Ovary (tissue), 3 donors: Measurements from ENCODE around the gene TBXAS1.

Source experiments
- CTCF ChIP-seq, 3 donors: fragments of 450-650 bp in 2 of 3; fragments of 200-600 bp in 1 of 3; IDR thresholded peaks; one replicate each; pipeline versions ENCODE4 v1.5.1 to v1.8.0; 2016 to 2022; ENCODE audit warnings: antibody characterized with exemption in 3 of 3, mild to moderate bottlenecking in 1 of 3
- POLR2A ChIP-seq: fragments of 450-650 bp; IDR thresholded peaks from one replicate; pipeline ENCODE4 v1.6.1; 2017; ENCODE audit warnings: antibody characterized with exemption, mild to moderate bottlenecking, moderate library complexity
- donor health status: DM: no; HTN: no; CAD: no.

- TF ChIP-seq CTCF (IDR thresholded peaks at IDR 0.05) (no peak), POLR2A (no peak)
Measured at GRCh38 chr7:139861803-139862202, 32.7 kb downstream of the TBXAS1 start.
